HEK293 (cell line): ENCODE results near the gene COPA.

Experiments used
- CTCF ChIA-PET: fragments of 350-600 bp; formaldehyde crosslinking; extraction: SDS; loops from one replicate; lab custom pipeline; 2021; ENCODE audit warnings: antibody characterized with exemption; lab: Yijun Ruan, JAX
- POLR2A ChIA-PET: fragments of 300-600 bp; formaldehyde crosslinking; extraction: SDS; loops from one replicate; lab custom pipeline; 2020; ENCODE audit warnings: antibody characterized with exemption, inconsistent platforms; lab: Yijun Ruan, JAX
- H3K27ac ChIP-seq: fragments of 200-500 bp; sonication (Bioruptor generic); 2 replicates; pipeline ENCODE4 v1.5.1; 2014; ENCODE audit warnings: low read depth, low read length, control low read depth, inconsistent platforms; ENCODE audit errors: extremely low read depth
- H3K36me3 ChIP-seq, 2 experiments: fragments of 200-500 bp in 1 of 2; sonication (Bioruptor generic) in 1 of 2; 1 replicate in 1 of 2; 2 replicates in 1 of 2; pipeline ENCODE4 v1.5.1; 2014 to 2017; ENCODE audit warnings: inconsistent platforms in 2 of 2, low read length in 2 of 2; ENCODE audit not compliant: control insufficient read depth in 2 of 2, insufficient read depth in 1 of 2
- H3K4me1 ChIP-seq: fragments of 200-500 bp; sonication (Bioruptor generic); 2 replicates; pipeline ENCODE4 v1.5.1; 2014; ENCODE audit warnings: mild to moderate bottlenecking, low read length, inconsistent platforms; ENCODE audit not compliant: control insufficient read depth, insufficient read depth
- H3K4me3 ChIP-seq: 2 replicates; pipeline ENCODE4 v1.5.1; 2011; ENCODE audit warnings: low read depth, mild to moderate bottlenecking, control low read depth, low read length, moderate library complexity
- H3K9me3 ChIP-seq: fragments of 200-500 bp; sonication (Bioruptor generic); 2 replicates; pipeline ENCODE4 v1.5.1; 2014; ENCODE audit warnings: low read depth, low read length, inconsistent platforms; ENCODE audit not compliant: control insufficient read depth, insufficient read depth
- GLIS1 ChIP-seq: fragments of 450-650 bp; formaldehyde crosslinking; IDR thresholded peaks from 2 replicates; pipeline ENCODE4 v1.5.1; 2016; ENCODE audit warnings: missing biosample characterization, missing genetic modification characterization
- GLIS2 ChIP-seq: fragments of 450-650 bp; formaldehyde crosslinking; IDR thresholded peaks from 2 replicates; pipeline ENCODE4 v1.5.1; 2016; ENCODE audit warnings: missing biosample characterization, missing genetic modification characterization
- HOXC10 ChIP-seq: sonication (generic); formaldehyde crosslinking; IDR thresholded peaks from 2 replicates; pipeline ENCODE4 v1.8.1; 2023; ENCODE audit warnings: mild to moderate bottlenecking, missing genetic modification reagents
- KLF17 ChIP-seq: fragments of 450-650 bp; formaldehyde crosslinking; IDR thresholded peaks from 2 replicates; pipeline ENCODE4 v1.5.1; 2016; ENCODE audit warnings: missing biosample characterization, missing genetic modification characterization
- MYNN ChIP-seq: fragments of 450-650 bp; formaldehyde crosslinking; IDR thresholded peaks from 2 replicates; pipeline ENCODE4 v1.5.1; 2016; ENCODE audit warnings: missing biosample characterization, missing genetic modification characterization, borderline replicate concordance
- SCRT1 ChIP-seq: fragments of 450-650 bp; formaldehyde crosslinking; IDR thresholded peaks from 2 replicates; pipeline ENCODE4 v1.5.1; 2016; ENCODE audit warnings: missing biosample characterization, missing genetic modification characterization, borderline replicate concordance
- SP3 ChIP-seq: fragments of 450-650 bp; formaldehyde crosslinking; IDR thresholded peaks from 2 replicates; pipeline ENCODE4 v1.5.1; 2016; ENCODE audit warnings: missing biosample characterization, missing genetic modification characterization
- ZBTB44 ChIP-seq: fragments of 450-650 bp; IDR thresholded peaks from 2 replicates; pipeline ENCODE4 v1.5.1; 2018; ENCODE audit warnings: missing biosample characterization, mild to moderate bottlenecking, missing genetic modification characterization
- ZFP3 ChIP-seq: fragments of 450-650 bp; formaldehyde crosslinking; IDR thresholded peaks from 2 replicates; pipeline ENCODE4 v1.5.1; 2016; ENCODE audit warnings: low read depth, missing biosample characterization, missing genetic modification characterization
- ZNF132 ChIP-seq: fragments of 450-650 bp; formaldehyde crosslinking; IDR thresholded peaks from 2 replicates; pipeline ENCODE4 v1.5.1; 2017; ENCODE audit warnings: missing biosample characterization, missing genetic modification characterization, borderline replicate concordance
- ZNF155 ChIP-seq: fragments of 450-650 bp; formaldehyde crosslinking; IDR thresholded peaks from 2 replicates; pipeline ENCODE4 v1.5.1; 2016; ENCODE audit warnings: missing biosample characterization, missing genetic modification characterization
- ZNF16 ChIP-seq: fragments of 450-650 bp; formaldehyde crosslinking; IDR thresholded peaks from 2 replicates; pipeline ENCODE4 v1.5.1; 2016; ENCODE audit warnings: low read depth, missing biosample characterization, missing genetic modification characterization
- ZNF184 ChIP-seq: fragments of 450-650 bp; IDR thresholded peaks from 2 replicates; pipeline ENCODE4 v1.5.1; 2018; ENCODE audit warnings: missing biosample characterization, mild to moderate bottlenecking, missing genetic modification characterization
- ZNF221 ChIP-seq: fragments of 450-650 bp; formaldehyde crosslinking; IDR thresholded peaks from 2 replicates; pipeline ENCODE4 v1.5.1; 2017; ENCODE audit warnings: missing biosample characterization, missing genetic modification characterization, borderline replicate concordance
- ZNF239 ChIP-seq: fragments of 450-650 bp; formaldehyde crosslinking; IDR thresholded peaks from 2 replicates; pipeline ENCODE4 v1.5.1; 2016; ENCODE audit warnings: missing biosample characterization, missing genetic modification characterization
- ZNF341 ChIP-seq: fragments of 450-650 bp; formaldehyde crosslinking; IDR thresholded peaks from 2 replicates; pipeline ENCODE4; 2016; ENCODE audit warnings: low read depth, missing biosample characterization, missing genetic modification characterization
- ZNF350 ChIP-seq: fragments of 450-650 bp; formaldehyde crosslinking; IDR thresholded peaks from 2 replicates; pipeline ENCODE4 v1.5.0; 2017; ENCODE audit warnings: missing biosample characterization, mild to moderate bottlenecking, missing genetic modification characterization
- ZNF37A ChIP-seq: fragments of 450-650 bp; IDR thresholded peaks from 2 replicates; pipeline ENCODE4 v1.5.1; 2018; ENCODE audit warnings: missing biosample characterization, missing genetic modification characterization
- ZNF473 ChIP-seq: fragments of 450-650 bp; formaldehyde crosslinking; IDR thresholded peaks from 2 replicates; pipeline ENCODE4 v1.5.1; 2017; ENCODE audit warnings: missing biosample characterization, missing genetic modification characterization
- ZNF521 ChIP-seq: fragments of 450-650 bp; formaldehyde crosslinking; IDR thresholded peaks from 2 replicates; pipeline ENCODE4 v1.5.1; 2017; ENCODE audit warnings: missing biosample characterization, mild to moderate bottlenecking, missing genetic modification characterization
- ZNF548 ChIP-seq: fragments of 450-650 bp; formaldehyde crosslinking; IDR thresholded peaks from 2 replicates; pipeline ENCODE4 v1.5.1; 2016; ENCODE audit warnings: missing biosample characterization, missing genetic modification characterization
- ZNF549 ChIP-seq: fragments of 450-650 bp; IDR thresholded peaks from 2 replicates; pipeline ENCODE4 v1.5.1; 2018; ENCODE audit warnings: missing biosample characterization, missing genetic modification characterization, mild to moderate bottlenecking, inconsistent platforms, moderate library complexity
- ZNF585B ChIP-seq: fragments of 450-650 bp; formaldehyde crosslinking; IDR thresholded peaks from 2 replicates; pipeline ENCODE4 v1.5.1; 2016; ENCODE audit warnings: missing biosample characterization, missing genetic modification characterization
- ZNF610 ChIP-seq: fragments of 450-650 bp; formaldehyde crosslinking; IDR thresholded peaks from 2 replicates; pipeline ENCODE4 v1.5.1; 2016; ENCODE audit warnings: missing biosample characterization, missing genetic modification characterization, borderline replicate concordance
- ZNF664 ChIP-seq: fragments of 450-650 bp; formaldehyde crosslinking; IDR thresholded peaks from 2 replicates; pipeline ENCODE4 v1.5.1; 2016; ENCODE audit warnings: missing biosample characterization, missing genetic modification characterization
- ZNF785 ChIP-seq: fragments of 450-650 bp; formaldehyde crosslinking; IDR thresholded peaks from 2 replicates; pipeline ENCODE4 v1.5.1; 2016; ENCODE audit warnings: missing biosample characterization, missing genetic modification characterization
- ZSCAN5A ChIP-seq: fragments of 450-650 bp; formaldehyde crosslinking; IDR thresholded peaks from 2 replicates; pipeline ENCODE4 v1.5.1; 2016; ENCODE audit warnings: missing biosample characterization, missing genetic modification characterization
- TF ChIP-seq, protein P1 (sequence below): IDR thresholded peaks from 2 replicates; pipeline ENCODE4 v1.6.1; 2011; ENCODE audit warnings: mild to moderate bottlenecking, low read depth, low read length, borderline replicate concordance
- TF ChIP-seq, protein P2 (sequence below): fragments of 450-650 bp; formaldehyde crosslinking; IDR thresholded peaks from 2 replicates; pipeline ENCODE4 v1.5.1; 2016; ENCODE audit warnings: missing biosample characterization, missing genetic modification characterization

Gene COPA

GRCh38 chr1:160340866-160341265 is 2.2 kb downstream of the COPA start:
- TF ChIP-seq ZNF16 (tag by site-specific recombination), result no peak
- TF ChIP-seq, protein P1, sequence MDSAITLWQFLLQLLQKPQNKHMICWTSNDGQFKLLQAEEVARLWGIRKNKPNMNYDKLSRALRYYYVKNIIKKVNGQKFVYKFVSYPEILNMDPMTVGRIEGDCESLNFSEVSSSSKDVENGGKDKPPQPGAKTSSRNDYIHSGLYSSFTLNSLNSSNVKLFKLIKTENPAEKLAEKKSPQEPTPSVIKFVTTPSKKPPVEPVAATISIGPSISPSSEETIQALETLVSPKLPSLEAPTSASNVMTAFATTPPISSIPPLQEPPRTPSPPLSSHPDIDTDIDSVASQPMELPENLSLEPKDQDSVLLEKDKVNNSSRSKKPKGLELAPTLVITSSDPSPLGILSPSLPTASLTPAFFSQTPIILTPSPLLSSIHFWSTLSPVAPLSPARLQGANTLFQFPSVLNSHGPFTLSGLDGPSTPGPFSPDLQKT, result no peak
- TF ChIP-seq, protein P2, sequence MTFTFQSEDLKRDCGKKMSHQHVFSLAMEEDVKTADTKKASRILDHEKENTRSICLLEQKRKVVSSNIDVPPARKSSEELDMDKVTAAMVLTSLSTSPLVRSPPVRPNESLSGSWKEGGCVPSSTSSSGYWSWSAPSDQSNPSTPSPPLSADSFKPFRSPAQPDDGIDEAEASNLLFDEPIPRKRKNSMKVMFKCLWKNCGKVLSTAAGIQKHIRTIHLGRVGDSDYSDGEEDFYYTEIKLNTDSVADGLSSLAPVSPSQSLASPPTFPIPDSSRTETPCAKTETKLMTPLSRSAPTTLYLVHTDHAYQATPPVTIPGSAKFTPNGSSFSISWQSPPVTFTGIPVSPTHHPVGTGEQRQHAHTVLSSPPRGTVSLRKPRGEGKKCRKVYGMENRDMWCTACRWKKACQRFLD (tag by site-specific recombination), result no peak
- TF ChIP-seq KLF17 (tag by site-specific recombination), result no peak
- TF ChIP-seq ZNF585B (tag by site-specific recombination), result no peak
- no peak for TF ChIP-seq ZNF610 (tag by site-specific recombination)
- TF ChIP-seq ZNF473 (tag by site-specific recombination), result no peak
- TF ChIP-seq ZNF132 (tag by site-specific recombination), result no peak
- TF ChIP-seq ZFP3 (tag by site-specific recombination), result no peak
- no peak for TF ChIP-seq ZNF548 (tag by site-specific recombination)
- no peak for TF ChIP-seq ZNF155 (tag by site-specific recombination)
- TF ChIP-seq, all 188 proteins: peak for 0
- no peak overlapping the region for H3K27ac ChIP-seq
- H3K9me3 ChIP-seq, result no peaks in the 10 kb centered on the region
- no peak overlapping the region for H3K4me3 ChIP-seq
- POLR2A ChIA-PET, result no interaction called here
- peaks cover 40 to 64% of the 10 kb centered on the region in 2 experiments for H3K36me3 ChIP-seq
- CTCF ChIA-PET, result interaction anchor here (1.8 kb wide), 1 partner anchor 49 kb away, joined by 9 read pairs; no protein-coding TSS in a partner anchor
- no peaks in the 10 kb centered on the region; the same call in 1 of the 2 replicates for H3K4me1 ChIP-seq

DNA sequence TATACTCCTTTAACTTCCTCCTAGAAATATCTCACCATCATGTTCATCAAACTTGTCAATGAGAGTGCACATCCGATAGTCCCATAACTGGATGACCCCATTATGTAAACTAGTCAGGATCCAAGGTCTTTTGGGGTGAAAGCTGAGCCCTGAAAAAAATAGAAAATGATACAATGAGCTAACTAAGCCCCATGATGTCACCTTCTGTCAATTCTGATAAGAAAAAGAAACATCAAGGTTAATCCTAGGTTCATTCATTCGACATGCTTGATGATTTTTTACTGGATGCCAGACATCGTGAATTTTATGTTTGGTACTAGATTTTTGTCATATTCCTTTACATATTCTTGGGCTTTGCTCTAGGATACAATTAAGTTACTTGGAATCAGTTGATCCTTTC is 2.9 kb downstream of the COPA start:
- peaks cover 37 to 60% of the 10 kb centered on the region in 2 experiments for H3K36me3 ChIP-seq

DNA sequence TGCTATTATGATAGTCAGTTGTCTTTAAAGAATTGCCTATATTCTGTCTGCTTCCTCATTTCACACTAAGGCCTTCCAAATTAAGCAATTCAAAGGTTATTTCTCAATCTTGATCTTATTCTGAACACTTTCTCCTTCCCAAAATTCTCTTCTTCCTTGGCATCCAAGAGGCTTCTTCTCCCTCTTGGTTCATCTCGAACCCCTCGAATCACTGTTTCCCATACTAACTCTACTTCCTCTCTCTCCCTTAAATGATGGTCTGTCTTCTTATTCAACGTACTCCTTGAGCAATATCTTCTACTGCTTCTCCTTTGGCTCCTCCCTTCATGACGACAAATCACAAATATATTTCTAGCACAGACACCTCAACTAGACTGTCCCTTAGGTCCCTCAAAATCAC is 4.5 kb downstream of the COPA start:
- Histone ChIP-seq H3K27ac (no peak overlapping the region), H3K9me3 (no peaks in the 10 kb centered on the region), H3K4me3 (no peak overlapping the region), H3K36me3 (peaks cover 39 to 67% of the 10 kb centered on the region in 2 experiments), H3K4me1 (no peaks in the 10 kb centered on the region; the same call in 1 of the 2 replicates)
- ChIA-PET POLR2A (no interaction called here), CTCF (interaction anchor here (0.7 to 2.1 kb wide), 3 partner anchors 16 to 260 kb away, joined by 3 to 9 read pairs (median 3); no protein-coding TSS in a partner anchor)
- TF ChIP-seq GLIS1 (tag by site-specific recombination), result no peak
- no peak for TF ChIP-seq ZSCAN5A (tag by site-specific recombination)
- TF ChIP-seq GLIS2, result no peak
- no peak for TF ChIP-seq ZNF184 (tag by site-specific recombination)
- TF ChIP-seq ZNF239 (tag by site-specific recombination), result no peak
- TF ChIP-seq ZNF521 (tag by site-specific recombination), result no peak
- no peak for TF ChIP-seq ZNF350
- TF ChIP-seq ZNF37A, result no peak
- no peak for TF ChIP-seq HOXC10
- TF ChIP-seq ZBTB44 (tag by site-specific recombination), result no peak
- no peak for TF ChIP-seq ZNF785 (tag by site-specific recombination)
- no peak for TF ChIP-seq ZNF549 (tag by site-specific recombination)
- no peak for TF ChIP-seq SP3
- no peak for TF ChIP-seq SCRT1 (tag by site-specific recombination)
- no peak for TF ChIP-seq MYNN (tag by site-specific recombination)

More for the DNA sequence above, 2.9 kb downstream of the COPA start:
- H3K4me1 ChIP-seq, result no peaks in the 10 kb centered on the region; the same call in 1 of the 2 replicates
- no peaks in the 10 kb centered on the region for H3K9me3 ChIP-seq
- POLR2A ChIA-PET, result no interaction called here
- no peak overlapping the region for H3K4me3 ChIP-seq
- TF ChIP-seq ZNF341 (no peak), ZNF221 (no peak), ZNF664 (tag by site-specific recombination) (no peak)
- TF ChIP-seq, all 188 proteins: peak for 0
- CTCF ChIA-PET, result interaction anchor here (0.7 to 2.1 kb wide), 3 partner anchors 14 to 332 kb away, joined by 3 to 9 read pairs (median 3); no protein-coding TSS in a partner anchor
- no peak overlapping the region for H3K27ac ChIP-seq
